ENCODE results near the gene PARS2. TPM values are rescaled to one million over a fixed set of nuclear protein-coding genes. Genes with fewer than 3 reads are reported as not detected.

PARS2 gene
- total RNA-seq, 4 donors from 2014 or later = 2.3 to 5.7 (median 3.1) TPM

DNA sequence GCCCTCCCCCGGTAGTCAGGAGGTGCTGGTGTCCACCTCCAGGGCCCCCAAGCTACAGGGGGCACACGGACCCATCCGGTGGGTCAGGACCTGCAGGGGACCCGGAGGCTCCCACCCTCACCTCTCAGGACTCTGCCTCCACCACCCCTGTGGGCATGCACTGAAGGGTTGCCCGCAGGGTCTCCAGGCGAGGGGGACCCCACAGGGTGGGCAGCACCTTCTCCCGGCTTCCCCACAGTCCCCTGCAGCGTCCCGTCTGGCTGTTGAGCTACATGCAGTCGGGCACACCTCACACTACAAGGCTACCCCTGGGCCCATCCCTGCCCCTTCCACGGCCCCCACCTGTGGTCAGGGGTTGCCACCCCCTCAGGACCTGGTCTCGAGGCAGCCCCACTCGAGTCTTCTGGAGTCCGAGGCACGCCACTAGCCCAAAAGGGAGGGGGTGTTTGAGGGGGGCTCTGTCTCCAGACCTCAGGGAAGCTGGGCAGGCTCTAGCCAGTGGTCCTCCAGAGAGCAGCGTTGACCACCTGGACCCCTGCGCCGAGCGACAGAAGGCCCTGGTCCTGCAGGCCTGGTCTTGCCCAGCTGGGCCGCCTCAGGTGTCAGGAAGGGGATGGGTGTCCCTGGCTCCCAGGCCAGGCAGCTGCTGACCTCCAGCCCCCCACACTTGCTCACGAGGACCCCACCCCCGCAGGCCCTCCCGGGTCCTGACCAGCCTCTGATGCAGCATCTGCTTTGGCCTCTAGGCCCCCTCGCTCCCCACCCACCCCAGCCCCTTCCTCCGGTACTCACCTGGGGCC is 9.6 kb downstream of the PARS2 start:
- WGBS, 2 donors = 80% methylated on average over 1 to 2 of the region's 25 CpGs
- no peak for DNase-seq
- Histone ChIP-seq H3K9me3 (no peaks in the 10 kb centered on the region), H3K4me1 (no peaks in the 10 kb centered on the region), H3K36me3 (peaks cover 0 to 37% (median 4%) of the 10 kb centered on the region in 3 donors), H3K27ac (no peak overlapping the region), H3K27me3 (no peaks in the 10 kb centered on the region), H3K4me3 (no peak overlapping the region)
- intact Hi-C loops (cut with DNase I) = no loop called here
- TF ChIP-seq POLR2A (IDR thresholded peaks at IDR 0.05) = no peak
- TF ChIP-seq, protein P1, sequence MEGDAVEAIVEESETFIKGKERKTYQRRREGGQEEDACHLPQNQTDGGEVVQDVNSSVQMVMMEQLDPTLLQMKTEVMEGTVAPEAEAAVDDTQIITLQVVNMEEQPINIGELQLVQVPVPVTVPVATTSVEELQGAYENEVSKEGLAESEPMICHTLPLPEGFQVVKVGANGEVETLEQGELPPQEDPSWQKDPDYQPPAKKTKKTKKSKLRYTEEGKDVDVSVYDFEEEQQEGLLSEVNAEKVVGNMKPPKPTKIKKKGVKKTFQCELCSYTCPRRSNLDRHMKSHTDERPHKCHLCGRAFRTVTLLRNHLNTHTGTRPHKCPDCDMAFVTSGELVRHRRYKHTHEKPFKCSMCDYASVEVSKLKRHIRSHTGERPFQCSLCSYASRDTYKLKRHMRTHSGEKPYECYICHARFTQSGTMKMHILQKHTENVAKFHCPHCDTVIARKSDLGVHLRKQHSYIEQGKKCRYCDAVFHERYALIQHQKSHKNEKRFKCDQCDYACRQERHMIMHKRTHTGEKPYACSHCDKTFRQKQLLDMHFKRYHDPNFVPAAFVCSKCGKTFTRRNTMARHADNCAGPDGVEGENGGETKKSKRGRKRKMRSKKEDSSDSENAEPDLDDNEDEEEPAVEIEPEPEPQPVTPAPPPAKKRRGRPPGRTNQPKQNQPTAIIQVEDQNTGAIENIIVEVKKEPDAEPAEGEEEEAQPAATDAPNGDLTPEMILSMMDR (IDR thresholded peaks at IDR 0.05) = no peak

DNA sequence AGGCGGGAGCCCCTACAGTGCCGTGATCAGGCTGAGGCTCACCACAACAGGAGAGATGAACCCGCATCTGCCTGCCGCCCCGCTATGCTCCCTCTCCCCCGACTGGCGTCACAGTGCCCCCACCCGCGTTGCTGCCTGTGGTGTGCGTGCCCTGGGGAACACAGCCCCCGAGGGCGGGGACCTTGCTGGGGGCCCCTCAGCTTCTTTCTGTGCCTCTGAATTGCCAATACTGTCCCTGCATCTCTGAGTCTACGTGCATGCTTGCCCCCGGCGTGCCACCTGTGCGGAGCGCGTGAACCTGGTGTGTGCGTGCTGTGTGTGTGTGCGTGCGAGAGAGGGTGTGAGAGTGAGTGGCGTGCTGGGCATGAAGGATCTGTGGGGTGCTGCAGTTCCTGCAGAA is 10.3 kb downstream of the PARS2 start:
- H3K36me3 ChIP-seq = peaks cover 0 to 37% (median 4%) of the 10 kb centered on the region in 3 donors
- 92 to 94% methylated on average over 7 to 10 of the region's 22 CpGs for WGBS, 2 donors
- H3K9me3 ChIP-seq = no peaks in the 10 kb centered on the region

DNA sequence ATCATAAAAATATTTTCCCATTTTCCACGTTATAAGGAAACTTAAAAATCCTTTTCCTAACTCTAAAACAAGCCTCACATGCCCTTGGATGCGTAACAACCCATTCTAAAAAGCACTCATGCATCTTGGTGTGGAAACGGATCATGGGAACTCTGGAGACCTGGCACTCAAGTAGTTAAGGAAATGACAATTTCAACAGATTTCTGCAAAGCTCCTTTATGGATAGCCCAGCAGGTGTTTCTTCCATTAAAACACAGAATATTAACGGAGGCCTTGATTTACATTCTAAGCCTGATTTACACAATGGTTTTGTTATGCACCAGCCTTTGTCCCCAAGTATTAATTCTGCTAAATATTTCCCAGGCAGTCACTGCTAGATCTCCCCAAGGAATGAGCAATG is 12.9 kb downstream of the PARS2 start:
- DNase-seq = no peak
- intact Hi-C loops (cut with DNase I) = no loop called here
- 64 to 68% methylated on average over 4 of the region's 4 CpGs for WGBS, 2 donors
- Histone ChIP-seq H3K27me3 (no peaks in the 10 kb centered on the region), H3K9me3 (no peaks in the 10 kb centered on the region), H3K27ac (no peak overlapping the region), H3K36me3 (peaks cover 0 to 11% (median 1%) of the 10 kb centered on the region in 3 donors), H3K4me1 (no peaks in the 10 kb centered on the region), H3K4me3 (no peak overlapping the region)
- TF ChIP-seq, protein P1 (IDR thresholded peaks at IDR 0.05) = no peak
- no peak for TF ChIP-seq POLR2A (IDR thresholded peaks at IDR 0.05)

More for the DNA sequence above, 10.3 kb downstream of the PARS2 start:
- intact Hi-C loops (cut with DNase I) = no loop called here
- Histone ChIP-seq H3K4me1 (no peaks in the 10 kb centered on the region), H3K27me3 (no peaks in the 10 kb centered on the region), H3K27ac (no peak overlapping the region), H3K4me3 (no peak overlapping the region)
- TF ChIP-seq, protein P1 (IDR thresholded peaks at IDR 0.05) = no peak
- TF ChIP-seq POLR2A (IDR thresholded peaks at IDR 0.05) = no peak
- DNase-seq = no peak

DNA sequence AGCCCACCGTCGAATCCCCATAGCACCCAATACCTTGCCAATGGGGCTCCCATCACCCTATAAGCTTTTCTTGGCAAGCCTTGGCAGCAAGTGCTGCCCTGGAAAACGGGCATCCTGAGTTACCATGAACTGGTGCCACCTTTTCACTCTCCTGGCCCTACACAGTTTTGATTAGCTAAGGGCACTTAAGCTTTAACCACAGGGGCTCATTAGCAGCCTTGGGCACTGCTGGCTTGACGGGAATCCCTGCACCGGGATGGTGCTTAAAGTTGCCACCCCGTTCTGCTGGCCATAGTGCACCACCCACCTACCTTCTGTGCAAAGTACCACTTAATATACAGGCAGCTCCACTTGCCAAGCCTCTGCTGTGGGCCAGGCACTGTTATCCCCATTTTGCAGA is 13.7 kb downstream of the PARS2 start:
- Histone ChIP-seq H3K27me3 (no peaks in the 10 kb centered on the region), H3K4me3 (no peak overlapping the region), H3K36me3 (peaks cover 0 to 2% (median 0%) of the 10 kb centered on the region in 3 donors), H3K9me3 (no peaks in the 10 kb centered on the region), H3K4me1 (no peaks in the 10 kb centered on the region), H3K27ac (no peak overlapping the region)
- no peak for DNase-seq
- no peak for TF ChIP-seq POLR2A (IDR thresholded peaks at IDR 0.05)
- TF ChIP-seq, protein P1 (IDR thresholded peaks at IDR 0.05) = no peak
- intact Hi-C loops (cut with DNase I) = no loop called here
- WGBS, 2 donors = 58 to 62% methylated on average over 5 to 6 of the region's 6 CpGs

DNA sequence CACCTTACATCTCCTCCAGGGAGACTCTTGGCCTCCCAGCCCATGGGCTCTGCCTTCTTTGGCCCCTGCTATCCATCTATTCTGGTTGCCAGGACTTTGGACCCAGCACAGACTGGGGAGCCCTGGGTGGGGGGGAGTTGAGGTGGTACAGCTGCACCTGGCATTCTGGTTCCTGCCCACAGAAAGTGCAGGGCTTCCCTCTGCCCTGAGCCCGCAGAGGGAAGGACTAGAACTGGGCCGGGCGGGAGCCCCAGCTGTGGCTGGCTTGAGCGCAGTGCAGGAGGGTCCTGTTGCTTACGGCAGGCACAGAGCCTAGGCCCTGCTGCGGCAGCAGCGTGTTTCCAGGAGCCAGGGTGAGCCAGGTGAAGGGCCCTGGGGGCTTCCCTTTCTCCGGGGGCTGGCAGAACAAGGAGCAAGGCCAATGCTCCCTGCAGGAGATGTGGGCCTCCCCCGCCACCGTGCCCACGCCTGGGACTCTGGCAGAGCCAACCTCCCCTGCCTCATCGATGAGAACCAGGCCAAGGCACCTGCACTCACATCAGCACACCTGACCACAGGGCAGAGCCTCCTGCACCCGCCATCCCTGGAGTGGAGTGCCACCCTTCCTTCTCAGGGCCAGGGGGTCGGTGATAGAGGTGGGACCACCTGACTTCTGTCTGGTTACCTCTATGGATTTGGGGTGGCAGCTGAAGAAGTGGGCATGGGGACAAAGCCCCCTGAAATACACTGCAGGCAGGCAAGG is 16.1 kb downstream of the PARS2 start:
- no peak overlapping the region for H3K27ac ChIP-seq
- TF ChIP-seq, protein P1 (IDR thresholded peaks at IDR 0.05) = no peak
- TF ChIP-seq POLR2A (IDR thresholded peaks at IDR 0.05) = no peak
- no peaks in the 10 kb centered on the region for H3K27me3 ChIP-seq
- H3K4me1 ChIP-seq = no peaks in the 10 kb centered on the region
- H3K9me3 ChIP-seq = no peaks in the 10 kb centered on the region
- intact Hi-C loops (cut with DNase I) = no loop called here
- peaks cover 0 to 20% (median 7%) of the 10 kb centered on the region in 3 donors for H3K36me3 ChIP-seq
- no peak for DNase-seq
- WGBS, 2 donors = 84% methylated on average over 6 of the region's 14 CpGs; no CpG with 5 or more reads in 1 of the 2 donors
- H3K4me3 ChIP-seq = no peak overlapping the region
